ENCODE data around the gene ZNF598.

DNA sequence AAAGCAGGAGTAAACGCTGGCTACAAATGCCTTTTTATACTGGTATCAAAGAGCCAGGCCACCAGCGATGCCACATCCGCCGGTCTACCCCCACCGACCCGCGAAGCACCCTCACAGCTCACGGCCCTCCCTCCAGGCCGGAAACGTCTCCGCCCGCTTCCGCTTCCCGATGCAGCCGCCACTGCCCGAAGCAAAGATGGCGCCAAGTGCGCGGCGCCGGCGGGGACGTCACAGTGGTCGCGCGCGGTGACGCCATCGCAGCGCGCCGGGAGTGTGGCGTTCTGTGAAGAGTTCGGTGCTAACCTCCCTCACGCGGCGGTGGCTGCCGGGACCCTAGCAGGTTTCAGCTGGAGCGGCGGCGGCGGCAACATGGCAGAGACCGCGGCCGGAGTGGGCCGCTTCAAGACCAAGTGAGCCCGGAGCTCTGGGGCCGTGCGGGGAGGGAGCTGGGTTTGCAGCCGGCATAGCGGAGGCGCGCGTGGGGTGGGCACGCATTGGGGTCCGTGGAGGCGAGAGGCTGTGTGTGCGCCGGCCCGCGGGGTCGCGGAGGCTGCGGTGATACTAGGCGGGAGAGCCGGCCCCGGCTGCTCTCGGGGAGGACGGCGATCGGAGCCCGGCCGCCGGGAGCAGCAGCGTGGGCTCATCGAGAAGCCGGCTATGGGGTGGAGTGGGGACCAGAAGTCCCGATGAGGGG lies 37.7 kb downstream of the ZNF598 start, which contains the start of gene TBL3:
- no peak for TF ChIP-seq HMGXB4 (CRISPR knock-in tag; IDR thresholded peaks at IDR 0.05; ENCODE audit: borderline replicate concordance)
- no peak for TF ChIP-seq EP300 (IDR thresholded peaks at IDR 0.05)
- TF ChIP-seq REST (IDR thresholded peaks at IDR 0.05) = peak; percentile 59; the same call in 1 of the 2 replicates
- peak; percentile 88 for TF ChIP-seq POLR2A (IDR thresholded peaks at IDR 0.05; ENCODE audit: low read length)
